DMS79 treated with DMSO at 0.1 percent for 48 hours (cell line): Measurements from ENCODE around the gene FBF1.

Experiments
- DNase-seq: peaks from one replicate; lab custom pipeline; 2025; lab: John Stamatoyannopoulos, UW

The FBF1 gene

DNA sequence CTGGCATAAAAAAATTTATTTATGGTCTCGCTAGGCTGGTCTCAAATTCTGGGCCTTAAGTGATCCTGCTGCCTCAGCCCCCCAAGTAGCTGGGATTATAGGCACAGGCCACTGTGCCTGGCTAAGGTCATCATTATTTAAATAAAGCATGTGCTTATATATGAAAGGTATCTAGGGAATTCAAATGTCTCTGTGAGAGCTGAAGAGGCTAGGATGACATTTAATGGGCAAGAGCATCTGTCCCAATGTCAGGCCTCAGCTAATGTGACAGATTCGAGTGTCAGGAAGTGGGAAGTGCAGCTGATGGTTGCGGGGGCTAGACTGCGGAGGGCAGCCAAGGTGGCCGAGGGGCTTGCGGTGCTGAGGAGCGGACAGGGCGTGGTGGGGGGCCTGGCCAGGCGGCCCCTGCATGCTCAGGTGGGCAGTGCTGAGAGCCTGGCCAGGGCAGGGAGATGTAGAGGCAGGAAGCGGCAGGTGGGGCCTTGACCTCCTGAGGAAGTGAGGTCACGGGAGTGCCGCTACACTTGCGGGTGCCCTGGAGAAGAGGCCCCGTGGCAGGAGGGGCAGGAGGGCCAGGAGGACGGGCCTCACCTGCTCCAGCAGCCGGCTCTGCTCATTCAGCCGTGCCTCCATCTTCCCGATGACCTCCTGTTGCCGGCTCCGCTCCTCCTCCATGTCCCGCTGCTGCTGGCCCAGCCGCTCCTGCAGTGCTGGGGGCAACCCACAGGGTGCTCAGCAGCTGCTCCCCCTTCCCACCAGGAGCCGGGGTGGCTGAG, 23.5 kb downstream of the FBF1 start:
- DNase-seq, result no peak

GRCh38 chr17:75915268-75915667, 25.6 kb downstream of the FBF1 start:
- DNase-seq, result no peak

DNA sequence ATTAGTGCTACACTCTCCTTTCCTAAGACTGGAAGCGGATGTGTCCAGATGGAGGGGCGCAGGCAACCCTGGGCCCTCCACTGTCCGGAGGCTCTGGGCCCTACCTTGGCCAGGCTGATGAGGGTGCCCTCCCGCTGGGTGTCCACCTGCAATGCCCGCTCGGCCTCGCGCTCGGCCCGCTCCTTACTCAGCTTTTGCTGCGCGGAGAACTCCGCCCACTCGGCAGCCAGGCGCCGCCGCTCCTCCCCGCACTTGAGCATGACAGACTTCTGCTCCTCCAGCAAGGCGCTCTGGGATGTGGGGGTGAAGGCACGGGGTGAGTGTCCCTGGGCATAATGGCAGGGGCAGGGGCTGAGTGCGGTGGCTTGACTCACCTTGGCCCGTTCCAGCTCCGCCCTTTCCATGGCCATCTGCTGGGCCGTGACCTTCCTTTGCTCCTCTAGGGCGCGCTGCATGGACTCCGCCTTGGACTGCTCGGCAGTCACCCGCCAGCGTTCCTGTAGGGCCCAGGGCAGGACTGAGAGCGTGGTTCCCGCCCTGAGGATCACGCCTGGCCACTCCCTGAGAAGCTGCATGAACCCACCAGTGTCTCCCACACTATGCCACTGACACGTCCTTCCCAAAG, 26.1 kb downstream of the FBF1 start:
- no peak for DNase-seq

- no peak for DNase-seq
These were observed 27.2 kb downstream of the FBF1 start for GRCh38 chr17:75913537-75914210.

GRCh38 chr17:75910699-75911098, 30.1 kb downstream of the FBF1 start:
- peak; percentile 58 for DNase-seq

DNA sequence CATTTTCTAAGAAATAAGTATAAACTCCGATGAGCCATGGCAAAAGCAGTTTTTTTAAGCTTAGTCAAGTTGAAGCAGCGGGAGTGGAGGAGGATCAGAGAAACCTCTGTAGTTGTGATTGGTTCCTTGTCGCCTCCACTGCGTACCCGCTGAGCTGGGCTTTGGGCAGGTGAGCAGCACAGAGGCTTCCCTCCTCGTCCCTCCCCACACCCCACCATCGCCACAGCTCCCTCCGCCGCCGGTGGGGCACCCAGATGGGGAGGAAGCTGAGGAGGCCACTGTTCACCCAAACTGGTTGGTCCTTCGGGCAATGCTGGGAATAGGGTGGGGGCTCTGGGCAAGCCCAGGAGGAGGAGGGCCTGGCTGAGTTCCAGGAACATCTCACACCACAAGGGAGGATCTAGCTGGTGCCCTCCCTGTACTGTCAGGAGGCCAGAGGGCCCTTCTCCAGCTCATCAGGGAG, 31.0 kb downstream of the FBF1 start:
- peak; percentile 55 for DNase-seq

- DNase-seq, result peak; percentile 92
These were observed 31.6 kb downstream of the FBF1 start for GRCh38 chr17:75909051-75909811.

DNA sequence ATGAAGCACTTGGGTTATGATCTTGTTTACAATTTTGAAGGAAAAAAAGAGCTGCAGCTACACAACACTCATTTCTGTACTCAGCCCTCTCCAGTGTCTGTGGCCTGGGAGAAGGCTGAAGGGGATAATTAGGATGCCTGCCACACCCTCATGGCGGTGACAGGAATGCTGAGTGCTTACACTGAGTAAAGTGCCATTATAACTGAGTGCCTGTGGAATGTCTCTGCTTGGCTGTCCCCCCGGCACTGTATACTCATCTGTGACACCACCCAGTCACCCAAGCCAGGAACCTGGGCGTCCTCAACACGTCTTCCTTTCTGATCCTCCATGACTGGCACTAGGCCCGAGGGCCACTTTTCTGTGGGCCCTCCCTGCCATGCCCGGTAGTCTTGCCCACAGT, 32.6 kb downstream of the FBF1 start:
- peak; percentile 90 for DNase-seq

- no peak for DNase-seq
These were observed 34.5 kb downstream of the FBF1 start for GRCh38 chr17:75906143-75906884.

DNA sequence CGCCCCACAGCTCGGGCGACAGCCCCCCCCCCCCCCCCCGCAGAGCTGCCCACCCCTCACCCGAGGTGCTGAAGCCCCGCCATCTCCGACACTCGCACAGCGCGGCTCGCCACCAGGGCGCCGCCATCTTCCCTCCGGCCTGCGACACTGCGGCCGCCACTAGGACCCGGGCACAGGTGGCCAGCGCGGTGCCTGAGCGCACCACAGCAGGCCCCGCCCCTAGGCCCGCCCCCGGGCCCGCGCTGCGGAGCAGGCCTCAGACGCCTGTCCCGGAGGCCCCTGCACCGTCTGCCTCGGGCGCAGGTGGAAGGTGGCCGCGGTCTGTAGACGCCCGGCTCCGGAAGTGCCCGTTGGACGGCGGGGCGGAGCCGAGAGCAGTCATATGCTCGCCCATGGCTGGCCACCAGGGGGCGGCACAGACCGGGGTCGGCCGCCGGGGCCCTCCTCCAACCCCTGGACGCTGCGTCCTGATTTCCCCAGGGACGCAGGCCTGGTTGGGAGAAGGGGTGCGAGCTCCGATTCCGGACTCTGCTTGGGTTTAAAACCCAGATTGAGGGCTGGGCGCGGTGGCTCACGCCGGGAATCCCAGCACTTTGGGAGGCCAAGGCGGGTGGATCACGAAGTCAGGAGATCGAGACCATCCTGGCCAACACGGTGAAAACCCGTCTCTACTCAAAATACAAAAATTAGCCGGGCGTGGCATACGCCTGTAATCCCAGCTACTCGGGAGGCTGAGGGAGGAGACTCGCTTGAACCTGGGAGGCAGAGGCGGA, 35.9 kb downstream of the FBF1 start, which contains the start of gene MRPL38:
MRPL38 (minus strand) TSS at position 136 of the 773 bp plus-strand sequence; CDS start at position 127, 9 bp downstream.
- peak; percentile 88 for DNase-seq

DNA sequence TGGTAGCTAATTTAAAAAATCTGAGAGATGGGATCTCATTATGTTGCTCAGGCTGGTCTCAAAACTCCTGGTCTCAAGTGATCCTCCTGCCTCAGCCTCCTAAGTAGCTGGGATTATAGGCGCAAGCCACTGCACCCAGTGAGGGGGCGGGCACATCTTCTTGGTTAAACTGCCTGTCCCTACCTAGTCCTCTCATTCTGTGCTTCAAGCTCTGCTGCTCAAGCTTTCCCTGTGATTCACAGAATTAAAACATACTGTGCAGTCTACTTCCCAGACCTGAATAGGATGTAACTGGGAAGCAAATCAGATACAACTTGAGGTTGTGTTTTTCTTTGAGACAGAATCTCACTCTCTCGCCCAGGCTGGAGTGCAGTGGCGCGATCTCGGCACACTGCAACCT, 38.4 kb downstream of the FBF1 start:
- no peak for DNase-seq

DNA sequence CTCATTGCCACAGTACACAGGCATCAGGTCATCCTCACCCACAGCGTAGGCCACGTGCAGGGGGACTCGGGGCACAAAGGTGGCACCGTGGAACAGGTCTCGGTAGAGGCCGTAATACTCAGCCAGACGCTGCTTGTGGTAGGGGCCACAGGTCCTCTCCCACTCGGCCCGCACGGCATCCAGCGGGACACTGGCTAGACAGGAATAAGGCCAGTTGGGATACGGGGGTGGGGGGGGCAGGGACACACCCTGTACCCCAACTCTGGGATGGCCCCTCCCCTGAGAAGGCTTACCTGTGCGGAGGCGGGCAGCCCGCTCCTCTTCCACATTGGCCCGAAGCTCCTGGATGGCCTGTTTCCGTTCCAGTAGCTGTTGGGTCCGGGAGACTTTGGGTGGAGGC, 39.1 kb downstream of the FBF1 start:
- DNase-seq, result no peak

GRCh38 chr17:75900691-75901533, 39.9 kb downstream of the FBF1 start:
- no peak for DNase-seq

DNA sequence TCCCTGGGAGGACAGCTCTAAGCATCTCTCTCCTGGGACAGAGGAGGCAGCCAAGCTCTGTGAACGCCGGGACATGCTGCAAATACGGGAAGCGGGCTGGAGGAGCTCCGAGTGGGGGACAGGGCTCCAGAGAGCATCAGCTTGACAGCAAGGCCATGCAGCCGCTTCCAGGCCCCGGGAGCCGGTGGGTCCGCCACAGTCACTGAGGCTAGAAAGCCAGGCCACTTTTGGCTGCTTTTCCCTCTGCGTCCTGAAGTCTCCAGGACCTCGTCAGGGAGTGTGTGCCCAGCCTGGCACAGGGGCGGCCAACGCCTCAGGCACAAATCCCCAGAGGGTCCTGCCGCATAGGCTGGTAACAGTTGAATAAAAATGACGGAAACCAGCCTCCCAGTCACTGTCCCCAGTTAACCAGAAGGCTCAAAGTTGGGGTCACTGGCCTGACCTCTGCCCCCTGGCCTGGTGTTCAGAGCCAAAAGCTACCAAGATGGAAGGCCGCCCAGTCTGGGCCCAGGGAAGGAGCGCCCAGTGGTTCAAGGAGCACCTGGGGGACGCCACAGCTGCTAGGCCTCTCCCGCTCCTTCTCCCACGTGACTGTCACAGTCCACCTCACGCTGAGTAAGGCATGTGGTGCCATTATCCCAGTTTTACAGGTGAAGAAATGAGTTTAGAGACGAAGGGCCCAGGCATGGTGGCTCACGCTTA, 40.9 kb downstream of the FBF1 start:
- DNase-seq, result no peak

DNA sequence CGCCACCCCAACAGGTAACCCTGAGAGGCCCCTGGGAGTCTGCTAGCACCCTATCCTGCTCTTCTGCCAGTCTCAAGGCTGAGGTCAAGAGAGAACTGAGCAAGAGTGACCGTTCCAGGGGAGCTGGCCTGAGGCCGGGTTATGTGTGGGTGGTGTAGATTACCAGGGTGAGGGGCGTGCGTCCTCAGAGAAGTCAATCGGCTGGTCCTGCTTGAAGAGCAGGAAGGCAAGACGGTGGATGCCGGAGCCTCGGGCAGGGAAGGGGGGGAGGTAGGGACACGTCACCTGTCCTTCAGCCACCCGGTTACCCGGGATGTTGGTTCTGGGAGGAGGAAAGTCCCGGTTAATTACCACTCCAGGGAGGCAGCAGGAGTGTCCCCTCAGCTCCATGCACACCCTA, 41.5 kb downstream of the FBF1 start:
- no peak for DNase-seq

- DNase-seq, result no peak
These were observed 42.1 kb downstream of the FBF1 start for GRCh38 chr17:75898791-75899190.

DNA sequence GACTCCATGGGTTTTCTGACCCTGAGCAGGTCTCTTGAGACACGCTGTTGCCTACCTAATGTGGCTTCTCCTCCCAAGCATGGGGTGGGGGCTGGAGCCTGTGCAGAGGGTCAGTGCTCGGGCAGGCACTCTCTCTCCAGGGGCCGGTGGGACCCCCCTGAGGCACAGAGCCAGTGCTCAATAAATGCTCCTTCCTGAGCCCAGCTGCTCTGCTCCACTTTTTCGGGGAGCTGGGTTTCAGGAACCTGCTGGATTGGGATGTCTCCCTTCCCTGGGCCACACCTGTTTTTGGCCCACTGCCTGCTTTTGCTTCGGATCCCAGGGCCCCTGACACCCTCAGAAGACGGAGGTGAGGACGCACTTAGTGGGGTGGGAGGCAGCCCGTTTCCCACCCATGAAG, 42.8 kb downstream of the FBF1 start:
- DNase-seq, result no peak

DNA sequence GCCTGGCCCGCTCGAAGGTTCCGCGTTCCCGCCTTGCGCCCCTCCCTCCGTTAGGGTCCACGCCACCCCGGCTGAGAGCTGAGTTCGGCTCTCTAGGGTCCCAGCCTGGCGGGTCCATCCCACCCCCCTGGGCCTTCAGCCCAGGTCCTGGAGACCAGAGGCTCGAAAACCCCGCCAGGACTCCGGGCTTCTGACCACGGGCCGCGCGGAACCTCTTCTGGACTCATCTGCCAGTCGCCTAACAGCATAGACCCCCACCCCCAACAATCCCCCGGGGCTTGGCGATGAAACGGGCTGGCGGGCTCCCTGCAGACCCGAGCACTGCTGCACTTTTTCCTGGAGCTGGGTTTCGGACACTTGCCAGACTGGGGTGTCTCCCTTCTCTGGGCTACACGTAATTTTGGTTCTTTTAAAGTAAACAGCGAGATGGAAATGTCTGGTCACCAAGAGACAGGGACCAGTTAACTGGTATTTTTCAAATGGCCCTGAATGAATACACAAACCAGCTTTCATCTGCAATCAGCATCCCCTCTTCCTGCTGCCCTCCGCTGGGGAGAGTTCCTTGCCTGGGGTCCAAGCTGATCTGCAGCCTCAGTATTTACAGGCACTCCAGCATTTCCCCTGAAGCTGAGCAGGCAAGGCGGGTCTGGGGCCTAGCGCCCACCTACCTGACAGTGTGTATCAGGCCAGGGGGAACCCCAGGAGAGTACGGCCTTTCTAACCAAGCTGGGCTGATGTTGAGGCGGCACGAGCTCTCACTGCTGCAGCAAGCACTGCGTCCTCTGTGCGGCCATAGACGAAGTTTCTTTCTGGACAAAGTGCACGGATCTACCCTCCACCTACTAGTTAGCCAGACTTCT, 43.5 kb downstream of the FBF1 start:
- DNase-seq, result no peak
